ENCODE results near the gene DAZAP1.

The DAZAP1 gene

DNA sequence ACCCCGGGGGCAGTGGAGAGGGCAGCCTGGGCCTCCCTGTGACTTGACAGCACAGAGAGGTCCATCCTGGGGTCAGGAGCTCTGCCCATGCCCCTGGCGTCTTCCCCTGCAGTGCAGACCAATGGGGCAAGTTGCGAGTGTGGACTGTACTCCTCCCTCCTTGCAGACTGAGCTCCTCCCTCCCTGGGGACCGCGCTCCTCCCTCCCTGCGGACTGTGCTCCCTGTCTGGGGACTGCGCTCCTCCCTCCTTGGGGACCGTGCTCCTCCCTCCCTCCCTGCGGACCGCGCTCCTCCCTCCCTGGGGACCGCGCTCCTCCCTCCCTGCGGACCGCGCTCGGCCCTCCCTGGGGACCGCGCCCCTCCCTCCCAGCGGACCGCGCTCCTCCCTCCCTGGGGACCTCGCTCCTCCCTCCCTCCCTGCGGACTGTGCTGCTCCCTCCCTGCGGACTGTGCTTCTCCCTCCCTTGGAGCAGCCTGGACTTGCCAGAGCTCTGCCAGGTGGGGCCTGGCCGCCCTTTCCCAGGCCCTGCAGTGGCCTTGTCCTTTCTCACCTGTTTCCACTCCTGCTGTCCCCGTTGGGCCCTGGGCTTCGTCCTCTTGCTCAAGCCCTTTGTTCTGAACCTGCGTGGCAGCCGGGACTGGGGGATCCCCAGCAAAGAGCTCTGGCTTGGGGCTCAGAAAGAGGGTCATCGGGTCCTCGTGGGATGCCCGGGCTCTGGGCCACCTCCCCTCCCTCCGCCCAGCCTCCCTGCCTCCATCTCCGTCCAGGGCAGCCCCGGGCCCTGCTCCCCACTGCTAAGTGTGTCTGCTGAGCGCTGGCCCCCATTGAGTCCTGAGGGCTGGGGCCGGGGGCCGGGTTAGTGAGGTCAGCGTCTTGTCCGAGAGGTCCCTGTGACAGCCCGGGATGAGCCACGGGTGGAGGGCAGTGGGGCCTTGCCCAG lies 12.9 kb upstream of the DAZAP1 start:
- no peak for DNase-seq

- no peak for DNase-seq
Measured at GRCh38 chr19:1395194-1396018, 12.0 kb upstream of the DAZAP1 start.

- no peak for DNase-seq
Measured at GRCh38 chr19:1396019-1396767, 11.2 kb upstream of the DAZAP1 start.

DNA sequence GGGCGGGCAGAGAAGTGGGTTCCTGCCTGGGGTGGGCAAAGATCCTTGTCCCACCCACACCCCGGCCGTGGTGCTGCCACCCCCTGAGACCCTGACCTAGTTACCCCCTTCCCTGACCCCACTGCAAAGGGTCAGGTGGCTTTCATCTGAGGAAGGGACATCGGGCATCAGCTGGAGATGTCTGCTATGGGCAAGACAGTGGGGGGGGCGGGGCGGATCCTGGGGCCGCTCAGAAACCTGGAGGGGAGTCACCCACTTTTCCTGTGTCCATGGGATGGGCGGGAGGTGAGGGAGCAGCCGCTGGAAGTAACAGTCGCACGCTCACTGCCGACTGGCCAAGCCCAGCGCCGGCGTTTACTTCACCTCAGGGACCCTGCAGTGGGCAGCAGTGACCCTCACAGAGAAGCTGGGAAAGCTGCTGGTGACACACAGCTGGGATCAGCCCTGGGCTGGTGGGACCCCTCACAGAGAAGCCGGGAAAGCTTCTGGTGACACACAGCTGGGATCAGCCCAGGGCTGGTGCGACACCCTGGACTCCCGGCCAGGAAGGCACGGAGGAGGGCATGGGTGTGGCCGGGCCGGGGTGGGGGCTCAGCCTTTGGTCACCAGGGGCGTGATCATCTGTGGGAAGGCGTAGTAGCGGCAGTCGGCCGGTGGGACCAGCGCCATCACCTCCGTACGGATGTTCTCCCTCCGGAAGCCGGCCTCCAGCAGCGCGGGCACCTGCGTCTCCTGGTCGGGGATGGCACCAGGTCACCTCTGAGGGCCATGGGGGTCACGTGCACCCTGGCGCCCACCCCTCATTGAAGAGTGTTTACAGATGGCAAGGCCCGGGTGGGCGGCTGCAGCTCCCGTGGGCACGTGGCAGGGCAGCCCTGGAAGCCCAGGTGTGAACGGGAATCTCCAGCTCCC lies 10.4 kb upstream of the DAZAP1 start:
- no peak for DNase-seq

DNA sequence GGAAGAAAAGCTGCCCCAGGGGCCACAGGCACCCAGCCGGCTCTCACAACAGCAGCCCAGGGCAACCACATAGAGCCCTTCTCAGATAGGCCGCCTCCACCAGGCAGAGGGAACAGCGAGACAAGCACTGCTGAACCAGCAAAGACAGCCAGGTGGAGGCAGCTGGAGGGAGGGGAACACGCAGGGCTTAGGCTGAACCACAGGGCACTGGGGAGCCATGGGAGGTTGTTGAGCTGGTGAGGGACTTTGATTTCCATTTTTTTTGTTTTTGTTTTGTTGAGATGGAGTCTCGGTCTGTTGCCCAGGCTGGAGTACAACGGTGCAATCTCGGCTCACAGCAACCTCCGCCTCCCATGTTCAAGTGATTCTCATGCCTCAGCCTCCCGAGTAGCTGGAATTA lies 9.5 kb upstream of the DAZAP1 start:
- DNase-seq = no peak

GRCh38 chr19:1399079-1399478 lies 8.3 kb upstream of the DAZAP1 start:
- no peak for DNase-seq

DNA sequence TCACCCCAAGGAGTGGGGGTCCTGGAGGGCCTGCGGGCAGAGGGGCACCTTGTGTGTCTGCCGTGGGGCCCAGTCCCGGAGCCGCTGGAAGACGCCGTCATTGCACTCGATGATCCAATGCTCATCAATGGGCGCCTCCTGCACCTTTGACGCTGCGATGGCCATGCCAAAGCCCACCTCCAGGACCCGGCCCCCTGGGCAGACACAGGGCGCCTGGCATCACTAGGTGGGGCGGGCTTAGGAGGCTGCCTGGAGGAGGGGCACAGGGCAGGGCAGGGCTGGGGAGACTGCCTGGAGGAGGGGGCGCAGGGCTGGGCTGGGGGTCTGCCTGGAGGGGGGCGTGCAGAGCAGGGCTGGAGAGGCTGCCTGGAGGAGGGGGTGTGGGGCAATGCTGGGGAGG lies 7.6 kb upstream of the DAZAP1 start:
- DNase-seq = no peak

DNA sequence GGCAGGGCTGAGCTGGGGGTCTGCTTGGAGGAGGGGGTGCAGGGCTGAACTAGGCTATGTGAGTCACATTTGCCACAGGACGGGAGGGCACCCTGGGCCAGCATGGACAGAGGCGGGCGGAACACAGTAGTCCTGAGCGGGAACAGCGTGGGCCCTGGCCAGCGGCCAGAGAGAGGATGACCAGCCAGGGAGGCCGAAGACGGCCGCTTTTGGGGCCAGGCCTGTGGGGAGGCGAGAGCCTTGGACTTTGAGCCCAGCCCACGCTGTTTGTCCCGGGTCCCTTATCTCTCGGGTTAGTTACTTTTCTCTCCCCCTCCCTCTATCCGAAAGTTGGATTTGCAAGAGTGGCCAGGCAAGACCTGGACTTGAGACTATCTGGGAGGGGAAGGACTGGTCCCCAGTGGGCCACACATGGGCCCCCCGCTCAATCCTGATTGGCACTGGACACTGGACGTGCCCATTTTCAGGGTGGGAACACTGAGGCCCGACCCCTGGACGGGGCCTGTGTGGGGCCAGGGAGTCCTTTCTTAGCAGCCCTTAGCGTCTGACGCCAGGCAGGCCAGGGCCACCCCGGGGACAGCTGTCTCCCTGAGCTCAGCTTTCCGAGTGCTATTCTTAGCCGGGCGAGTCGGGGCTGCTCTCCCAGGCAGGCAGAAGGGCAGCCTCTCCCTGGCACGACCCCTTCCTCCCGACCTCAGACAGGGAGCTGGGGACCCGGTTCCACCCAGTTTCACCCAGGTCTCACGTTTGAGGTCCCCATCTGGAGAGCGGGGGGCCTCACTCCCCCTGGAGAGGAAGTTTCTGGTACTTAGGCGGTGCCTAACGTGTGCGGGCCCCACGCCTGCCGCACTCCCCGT lies 6.9 kb upstream of the DAZAP1 start:
- no peak for DNase-seq

DNA sequence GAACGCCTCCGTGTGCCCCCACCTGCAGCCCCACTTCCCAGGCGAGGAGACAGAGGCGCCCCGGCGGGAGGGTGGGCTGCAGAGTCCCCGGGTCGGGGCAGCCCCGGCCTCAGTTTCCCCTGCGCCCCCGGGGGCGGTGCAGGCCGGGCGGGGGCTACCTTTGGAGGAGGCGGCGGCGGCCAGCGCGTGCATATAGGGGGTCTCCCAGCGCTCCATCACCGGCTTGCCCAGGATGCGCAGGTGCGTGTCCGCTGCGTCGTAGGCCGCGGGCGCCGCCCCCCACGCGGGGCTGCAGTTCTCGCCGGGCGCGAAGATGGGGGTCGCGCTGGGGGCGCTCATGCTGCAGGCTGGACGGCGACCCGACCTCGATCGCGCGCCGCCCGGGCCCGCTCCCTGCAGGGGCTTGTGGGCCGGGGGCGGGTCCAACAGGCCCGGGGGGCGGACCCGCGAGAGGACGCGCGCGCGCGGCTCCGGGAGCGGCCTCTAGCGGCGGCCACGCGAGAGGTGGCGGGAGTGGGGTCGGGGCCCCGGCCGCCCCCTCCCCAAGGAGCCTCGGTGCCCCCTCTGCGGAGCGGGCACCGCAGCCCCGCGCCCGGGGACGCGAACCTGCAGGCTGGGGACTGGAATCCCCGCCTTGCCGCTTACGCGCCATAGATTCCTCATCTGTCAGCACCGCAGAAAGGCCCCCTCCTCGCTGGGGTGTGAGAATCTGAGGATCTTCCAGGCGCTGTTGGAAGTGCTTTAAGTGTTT lies 6.1 kb upstream of the DAZAP1 start, which contains the start of gene GAMT:
GAMT (minus strand) TSS at position 405 of the 751 bp plus-strand sequence; CDS start at position 339, 66 bp downstream.
- no peak for DNase-seq

DNA sequence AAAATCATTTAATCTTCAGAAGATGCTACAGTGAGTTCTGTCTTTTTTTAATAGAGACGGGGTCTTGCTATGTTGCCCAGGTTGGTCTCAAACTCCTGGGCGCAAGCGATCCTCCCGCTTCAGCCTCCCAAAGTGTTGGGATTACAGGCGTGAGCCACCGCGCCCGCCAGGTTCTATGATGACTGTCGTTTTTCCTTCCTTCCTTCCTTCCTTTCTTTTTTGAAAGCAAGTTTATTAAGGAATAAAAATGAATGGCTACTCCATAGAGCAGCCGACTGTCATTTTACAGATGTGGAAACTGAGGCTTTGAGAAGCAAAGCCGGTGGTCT lies 5.5 kb upstream of the DAZAP1 start:
- DNase-seq = no peak

- DNase-seq = no peak
Measured at GRCh38 chr19:1402411-1403070, 4.8 kb upstream of the DAZAP1 start.

GRCh38 chr19:1406774-1407527 lies 435 bp upstream of the DAZAP1 start:
- DNase-seq = peak; percentile 99

- no peak for DNase-seq
Measured at GRCh38 chr19:1408300-1409203, 1.2 kb downstream of the DAZAP1 start.

GRCh38 chr19:1409204-1410005 lies 2.0 kb downstream of the DAZAP1 start:
- no peak for DNase-seq

DNA sequence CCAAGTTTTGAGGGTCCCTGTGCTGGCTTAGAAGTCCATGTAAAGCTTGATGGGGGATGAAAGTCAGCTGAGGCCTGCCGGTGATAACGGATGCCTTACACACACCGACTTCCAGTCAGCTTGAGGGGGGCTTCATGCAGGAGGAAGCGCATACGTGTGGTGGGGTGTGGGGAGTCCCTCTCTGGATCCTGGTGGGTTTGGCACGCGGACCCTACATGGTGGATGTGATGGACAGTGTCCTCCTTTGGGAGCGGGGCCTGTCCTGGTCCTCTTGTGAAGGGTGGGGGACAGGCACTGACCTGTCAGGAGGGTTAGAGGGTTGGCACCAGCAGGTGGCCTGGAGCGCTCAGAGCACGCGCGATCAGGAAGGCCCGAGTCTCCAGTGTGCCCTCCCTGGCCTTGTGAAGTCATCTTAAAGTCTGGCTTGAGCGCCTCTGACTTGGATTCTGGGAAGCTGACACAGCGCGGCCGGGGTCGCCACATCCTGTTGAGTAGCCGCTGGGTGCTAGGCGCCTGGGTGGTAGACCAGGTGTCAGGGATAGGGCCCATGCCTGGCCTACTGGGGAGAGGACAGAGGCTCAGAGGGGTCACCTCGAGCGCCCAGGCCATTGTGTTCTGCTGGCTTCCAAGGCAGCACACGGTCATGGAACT lies 2.9 kb downstream of the DAZAP1 start:
- DNase-seq = no peak

DNA sequence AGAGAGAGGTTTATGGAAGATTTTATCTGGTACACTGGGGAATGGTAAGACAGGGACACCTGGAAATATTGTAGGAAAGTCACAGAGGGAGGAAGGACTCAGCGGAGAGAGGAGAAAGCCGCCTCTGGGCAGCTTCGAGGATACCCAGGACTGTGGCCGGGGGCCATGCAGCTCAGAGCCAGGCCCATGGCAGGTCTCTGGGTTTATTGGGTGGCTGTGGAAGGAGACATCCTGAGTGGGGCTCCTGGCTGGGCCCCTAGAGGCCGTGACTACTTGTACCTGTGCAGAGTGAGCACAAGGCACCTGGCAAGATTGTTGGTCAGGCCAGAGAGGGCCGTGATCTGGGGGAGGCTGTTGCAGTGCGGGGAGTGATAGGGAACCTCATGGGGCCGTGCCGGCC lies 3.4 kb downstream of the DAZAP1 start:
- no peak for DNase-seq

Data from activated T-cell treated with anti-CD3 and anti-CD28 coated beads for 4 hours (primary cell).